Measurements from ENCODE around the gene RBM48. TPM values are rescaled to one million over a fixed set of nuclear protein-coding genes. Genes with fewer than 3 reads are reported as not detected.

Gene RBM48
- polyA plus RNA-seq, 3 donors, result 5.2 to 8.5 (median 6.1) TPM

GRCh38 chr7:92557249-92557648 lies 28.7 kb downstream of the RBM48 start:
- H3K36me3 ChIP-seq (replicated peaks in 1 of 2; ENCODE audit: control insufficient read depth in 1 of 2, insufficient read depth in 2 of 2, low read length in 2 of 2), result peaks cover 11 to 34% of the 10 kb centered on the region in 2 donors
- Mint-ChIP-seq H3K9me3 (no peaks in the 10 kb centered on the region), H3K4me1 (no peaks in the 10 kb centered on the region), H3K36me3 (peaks cover 26 to 27% of the 10 kb centered on the region in 2 donors), H3K4me3 (no peak overlapping the region), H3K27ac (peak overlapping the region in 1 of 7 donors; percentile 59), H3K27me3 (ENCODE audit: low read depth in 3 of 3) (peaks cover 0 to 5% (median 0%) of the 10 kb centered on the region in 3 donors)
- no peak overlapping the region for H3K9ac ChIP-seq (ENCODE audit: insufficient read depth, low read length, poor library complexity, severe bottlenecking)
- 100% methylated on average over 2 of the region's 2 CpGs for WGBS (ENCODE audit: insufficient coverage)
- no peaks in the 10 kb centered on the region for H3K79me2 ChIP-seq (ENCODE audit: insufficient read depth, low read length)
- intact Hi-C loops (cut with micrococcal nuclease), result no loop called here
- no peak for DNase-seq
- no peak overlapping the region for H3K27ac ChIP-seq (ENCODE audit: low read depth in 1 of 2, low read length in 2 of 2)
- H3K4me3 ChIP-seq (replicated peaks in 1 of 3; ENCODE audit: low read depth in 2 of 3, low read length in 3 of 3), result no peak overlapping the region
- H4K20me1 ChIP-seq (ENCODE audit: insufficient read depth, low read length), result no peaks in the 10 kb centered on the region
- H3K27me3 ChIP-seq (ENCODE audit: control insufficient read depth in 2 of 2, insufficient read depth in 2 of 2, low read length in 2 of 2), result no peaks in the 10 kb centered on the region
- H3K4me1 ChIP-seq (ENCODE audit: control insufficient read depth in 1 of 2, insufficient read depth in 2 of 2, low read length in 2 of 2), result no peaks in the 10 kb centered on the region
- no peak for TF ChIP-seq CTCF (IDR thresholded peaks at IDR 0.05)
- H2AFZ ChIP-seq (ENCODE audit: insufficient read depth, low read depth, low read length, poor library complexity, severe bottlenecking), result no peak overlapping the region
- no peaks in the 10 kb centered on the region for H3K9me3 ChIP-seq (replicated peaks in 1 of 2; ENCODE audit: control insufficient read depth in 1 of 2, insufficient read depth in 1 of 2, low read length in 2 of 2)
- no peak overlapping the region for H3K4me2 ChIP-seq (replicated peaks; ENCODE audit: extremely low read depth, low read length, poor library complexity, severe bottlenecking)

GRCh38 chr7:92557808-92558362 lies 29.3 kb downstream of the RBM48 start:
- H3K4me3 ChIP-seq (replicated peaks in 1 of 3; ENCODE audit: low read depth in 2 of 3, low read length in 3 of 3), result no peak overlapping the region
- peaks cover 0 to 5% (median 0%) of the 10 kb centered on the region in 3 donors for H3K27me3 Mint-ChIP-seq (ENCODE audit: low read depth in 3 of 3)
- no peaks in the 10 kb centered on the region for H4K20me1 ChIP-seq (ENCODE audit: insufficient read depth, low read length)
- H3K36me3 ChIP-seq (replicated peaks in 1 of 2; ENCODE audit: control insufficient read depth in 1 of 2, insufficient read depth in 2 of 2, low read length in 2 of 2), result peaks cover 16 to 39% of the 10 kb centered on the region in 2 donors
- DNase-seq, result no peak
- no peak overlapping the region for H3K4me3 Mint-ChIP-seq
- intact Hi-C loops (cut with micrococcal nuclease), result no loop called here
- H3K79me2 ChIP-seq (ENCODE audit: insufficient read depth, low read length), result no peaks in the 10 kb centered on the region
- no peak for TF ChIP-seq CTCF (IDR thresholded peaks at IDR 0.05)
- H3K4me1 Mint-ChIP-seq, result no peaks in the 10 kb centered on the region
- H3K9me3 Mint-ChIP-seq, result no peaks in the 10 kb centered on the region
- H3K4me2 ChIP-seq (replicated peaks; ENCODE audit: extremely low read depth, low read length, poor library complexity, severe bottlenecking), result no peak overlapping the region
- peaks cover 28 to 30% of the 10 kb centered on the region in 2 donors for H3K36me3 Mint-ChIP-seq
- H3K27ac Mint-ChIP-seq, result peak overlapping the region in 1 of 7 donors; percentile 30
- H3K9ac ChIP-seq (ENCODE audit: insufficient read depth, low read length, poor library complexity, severe bottlenecking), result no peak overlapping the region
- H3K9me3 ChIP-seq (replicated peaks in 1 of 2; ENCODE audit: control insufficient read depth in 1 of 2, insufficient read depth in 1 of 2, low read length in 2 of 2), result no peaks in the 10 kb centered on the region
- no peak overlapping the region for H3K27ac ChIP-seq (ENCODE audit: low read depth in 1 of 2, low read length in 2 of 2)
- 88% methylated on average over 1 of the region's 7 CpGs for WGBS (ENCODE audit: insufficient coverage)
- no peaks in the 10 kb centered on the region for H3K4me1 ChIP-seq (ENCODE audit: control insufficient read depth in 1 of 2, insufficient read depth in 2 of 2, low read length in 2 of 2)
- H2AFZ ChIP-seq (ENCODE audit: insufficient read depth, low read depth, low read length, poor library complexity, severe bottlenecking), result no peak overlapping the region
- no peaks in the 10 kb centered on the region for H3K27me3 ChIP-seq (ENCODE audit: control insufficient read depth in 2 of 2, insufficient read depth in 2 of 2, low read length in 2 of 2)
